COR-L47 (cell line): ENCODE data around the gene AMZ1.
"Not testable (repeated sequence)": the region's sequence is repeated elsewhere in the genome, so short reads cannot be mapped to it uniquely, and the experiment has no call there.

Source experiments
- DNase-seq: peaks from one replicate; lab custom pipeline; 2025; lab: John Stamatoyannopoulos, UW

AMZ1 gene

GRCh38 chr7:2670171-2670570 lies 17.8 kb upstream of the AMZ1 start:
- DNase-seq: no peak

- peak; percentile 45 for DNase-seq
Observed at GRCh38 chr7:2670720-2671391, 17.1 kb upstream of the AMZ1 start.

GRCh38 chr7:2673214-2673613 lies 14.8 kb upstream of the AMZ1 start:
- DNase-seq: not testable (repeated sequence)

GRCh38 chr7:2673934-2674333 lies 14.1 kb upstream of the AMZ1 start:
- no peak for DNase-seq

GRCh38 chr7:2675256-2675764 lies 12.7 kb upstream of the AMZ1 start:
- no peak for DNase-seq

- DNase-seq: peak; percentile 71
Observed at GRCh38 chr7:2676576-2676975, 11.4 kb upstream of the AMZ1 start.

- DNase-seq: not testable (repeated sequence)
Observed at GRCh38 chr7:2678454-2678853, 9.5 kb upstream of the AMZ1 start.

- DNase-seq: peak; percentile 24
Observed at GRCh38 chr7:2679135-2680127, 8.6 kb upstream of the AMZ1 start.

- no peak for DNase-seq
Observed at GRCh38 chr7:2680256-2680655, 7.7 kb upstream of the AMZ1 start.

GRCh38 chr7:2680792-2681490 lies 7.1 kb upstream of the AMZ1 start:
- peak; percentile 35 for DNase-seq

- no peak for DNase-seq
Observed at GRCh38 chr7:2681929-2682799, 5.8 kb upstream of the AMZ1 start.

- no peak for DNase-seq
Observed at GRCh38 chr7:2684501-2684900, 3.5 kb upstream of the AMZ1 start.

- DNase-seq: no peak
Observed at GRCh38 chr7:2686101-2686500, 1.9 kb upstream of the AMZ1 start.

GRCh38 chr7:2687338-2687869 lies 598 bp upstream of the AMZ1 start:
- no peak for DNase-seq

GRCh38 chr7:2688409-2689342 lies 674 bp downstream of the AMZ1 start:
- no peak for DNase-seq

GRCh38 chr7:2689343-2689847 lies 1.4 kb downstream of the AMZ1 start:
- DNase-seq: no peak

GRCh38 chr7:2689951-2690705 lies 2.1 kb downstream of the AMZ1 start:
- DNase-seq: no peak

- DNase-seq: no peak
Observed at GRCh38 chr7:2691011-2691707, 3.2 kb downstream of the AMZ1 start.
